Measurements from ENCODE around the gene TMEM176A. TPM values are rescaled to one million over a fixed set of nuclear protein-coding genes. Genes with fewer than 3 reads are reported as not detected.

TMEM176A gene
- total and polyA plus RNA-seq, 2 donors (not counting 1 experiment from before 2014, with no cell fraction given), result 0.12 to 14.2 TPM

- H3K27me3 ChIP-seq (ENCODE audit: control insufficient read depth, insufficient read depth, low read length), result peaks cover 15% of the 10 kb centered on the region
- no peaks in the 10 kb centered on the region for H3K36me3 ChIP-seq (ENCODE audit: control insufficient read depth, insufficient read depth, low read length)
- DNase-seq (ENCODE audit: low read depth in 2 of 2), result no peak
- H3K79me2 ChIP-seq (ENCODE audit: control insufficient read depth, insufficient read depth, low read length), result no peaks in the 10 kb centered on the region
- no peaks in the 10 kb centered on the region for H3K4me1 ChIP-seq (ENCODE audit: control insufficient read depth, extremely low read depth, insufficient read depth, low read length)
- H3K27ac ChIP-seq (ENCODE audit: insufficient read depth, low read length), result no peak overlapping the region
- TF ChIP-seq EZH2 (IDR thresholded peaks at IDR 0.05; ENCODE audit: low read length, missing control alignments), result no peak
- TF ChIP-seq, protein P1, sequence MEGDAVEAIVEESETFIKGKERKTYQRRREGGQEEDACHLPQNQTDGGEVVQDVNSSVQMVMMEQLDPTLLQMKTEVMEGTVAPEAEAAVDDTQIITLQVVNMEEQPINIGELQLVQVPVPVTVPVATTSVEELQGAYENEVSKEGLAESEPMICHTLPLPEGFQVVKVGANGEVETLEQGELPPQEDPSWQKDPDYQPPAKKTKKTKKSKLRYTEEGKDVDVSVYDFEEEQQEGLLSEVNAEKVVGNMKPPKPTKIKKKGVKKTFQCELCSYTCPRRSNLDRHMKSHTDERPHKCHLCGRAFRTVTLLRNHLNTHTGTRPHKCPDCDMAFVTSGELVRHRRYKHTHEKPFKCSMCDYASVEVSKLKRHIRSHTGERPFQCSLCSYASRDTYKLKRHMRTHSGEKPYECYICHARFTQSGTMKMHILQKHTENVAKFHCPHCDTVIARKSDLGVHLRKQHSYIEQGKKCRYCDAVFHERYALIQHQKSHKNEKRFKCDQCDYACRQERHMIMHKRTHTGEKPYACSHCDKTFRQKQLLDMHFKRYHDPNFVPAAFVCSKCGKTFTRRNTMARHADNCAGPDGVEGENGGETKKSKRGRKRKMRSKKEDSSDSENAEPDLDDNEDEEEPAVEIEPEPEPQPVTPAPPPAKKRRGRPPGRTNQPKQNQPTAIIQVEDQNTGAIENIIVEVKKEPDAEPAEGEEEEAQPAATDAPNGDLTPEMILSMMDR (conservative IDR thresholded peaks at IDR 0.05 in 1 of 2, IDR thresholded peaks at IDR 0.05 in 1 of 2; ENCODE audit: low read depth in 1 of 2, low read length in 2 of 2), result no peak
- H3K9me3 ChIP-seq (ENCODE audit: control insufficient read depth, insufficient read depth, low read depth, low read length), result no peaks in the 10 kb centered on the region
- H2AFZ ChIP-seq (ENCODE audit: low read length), result no peak overlapping the region
- H3K9ac ChIP-seq (ENCODE audit: insufficient read depth, low read length), result no peak overlapping the region
- no peak overlapping the region for H3K4me3 ChIP-seq (replicated peaks in 1 of 4; ENCODE audit: control extremely low read depth in 1 of 4, insufficient read depth in 1 of 4, low read depth in 3 of 4, low read length in 4 of 4)
- H3K4me2 ChIP-seq (ENCODE audit: extremely low read depth, insufficient read depth, low read length), result no peak overlapping the region
- H4K20me1 ChIP-seq (ENCODE audit: control insufficient read depth, extremely low read depth, insufficient read depth, low read length), result no peaks in the 10 kb centered on the region
Measured at GRCh38 chr7:150801946-150802771, 1.6 kb downstream of the TMEM176A start.

DNA sequence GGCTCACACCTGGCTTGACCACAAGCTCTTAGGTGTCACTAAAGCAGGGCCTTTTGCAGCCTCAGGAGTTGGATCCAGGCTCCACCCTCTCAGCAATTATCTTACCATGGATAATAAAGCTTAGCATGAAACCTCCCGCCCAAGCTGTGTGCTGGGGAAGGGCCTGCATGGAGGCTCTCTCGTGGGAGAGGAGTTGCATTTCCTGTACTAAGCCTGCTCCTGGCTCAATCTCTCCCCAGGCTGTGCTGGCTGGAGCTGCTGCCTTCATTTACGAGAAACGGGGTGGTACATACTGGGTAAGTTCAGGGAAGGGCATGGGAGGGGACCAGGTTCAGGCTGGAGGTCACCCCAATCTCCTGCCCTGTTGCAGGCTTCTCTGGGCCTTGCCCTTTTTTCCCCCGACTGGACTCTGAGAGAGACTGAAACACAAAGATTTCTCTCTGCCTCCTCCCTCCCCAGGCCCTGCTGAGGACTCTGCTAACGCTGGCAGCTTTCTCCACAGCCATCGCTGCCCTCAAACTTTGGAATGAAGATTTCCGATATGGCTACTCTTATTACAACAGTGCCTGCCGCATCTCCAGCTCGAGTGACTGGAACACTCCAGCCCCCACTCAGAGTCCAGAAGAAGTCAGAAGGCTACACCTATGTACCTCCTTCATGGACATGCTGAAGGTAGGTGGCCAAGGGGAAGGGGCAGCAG is 2.7 kb downstream of the TMEM176A start:
- H3K4me3 ChIP-seq (replicated peaks in 1 of 4; ENCODE audit: control extremely low read depth in 1 of 4, insufficient read depth in 1 of 4, low read depth in 3 of 4, low read length in 4 of 4), result no peak overlapping the region
- H3K9me3 ChIP-seq (ENCODE audit: control insufficient read depth, insufficient read depth, low read depth, low read length), result no peaks in the 10 kb centered on the region
- no peak overlapping the region for H3K27ac ChIP-seq (ENCODE audit: insufficient read depth, low read length)
- no peaks in the 10 kb centered on the region for H3K79me2 ChIP-seq (ENCODE audit: control insufficient read depth, insufficient read depth, low read length)
- H3K4me2 ChIP-seq (ENCODE audit: extremely low read depth, insufficient read depth, low read length), result no peak overlapping the region
- H3K27me3 ChIP-seq (ENCODE audit: control insufficient read depth, insufficient read depth, low read length), result peaks cover 15% of the 10 kb centered on the region
- H3K4me1 ChIP-seq (ENCODE audit: control insufficient read depth, extremely low read depth, insufficient read depth, low read length), result no peaks in the 10 kb centered on the region
- TF ChIP-seq EZH2 (IDR thresholded peaks at IDR 0.05; ENCODE audit: low read length, missing control alignments), result no peak
- TF ChIP-seq, protein P1 (conservative IDR thresholded peaks at IDR 0.05 in 1 of 2, IDR thresholded peaks at IDR 0.05 in 1 of 2; ENCODE audit: low read depth in 1 of 2, low read length in 2 of 2), result no peak
- no peaks in the 10 kb centered on the region for H3K36me3 ChIP-seq (ENCODE audit: control insufficient read depth, insufficient read depth, low read length)
- H2AFZ ChIP-seq (ENCODE audit: low read length), result no peak overlapping the region
- no peak overlapping the region for H3K9ac ChIP-seq (ENCODE audit: insufficient read depth, low read length)
- H4K20me1 ChIP-seq (ENCODE audit: control insufficient read depth, extremely low read depth, insufficient read depth, low read length), result no peaks in the 10 kb centered on the region
- no peak for DNase-seq (ENCODE audit: low read depth in 2 of 2)

- TF ChIP-seq EZH2 (IDR thresholded peaks at IDR 0.05; ENCODE audit: low read length, missing control alignments), result no peak
- TF ChIP-seq, protein P1 (conservative IDR thresholded peaks at IDR 0.05 in 1 of 2, IDR thresholded peaks at IDR 0.05 in 1 of 2; ENCODE audit: low read depth in 1 of 2, low read length in 2 of 2), result no peak
- Histone ChIP-seq H2AFZ (ENCODE audit: low read length) (no peak overlapping the region), H3K4me1 (ENCODE audit: control insufficient read depth, extremely low read depth, insufficient read depth, low read length) (no peaks in the 10 kb centered on the region), H3K4me3 (replicated peaks in 1 of 4; ENCODE audit: control extremely low read depth in 1 of 4, insufficient read depth in 1 of 4, low read depth in 3 of 4, low read length in 4 of 4) (no peak overlapping the region), H3K9ac (ENCODE audit: insufficient read depth, low read length) (no peak overlapping the region), H3K79me2 (ENCODE audit: control insufficient read depth, insufficient read depth, low read length) (no peaks in the 10 kb centered on the region), H3K36me3 (ENCODE audit: control insufficient read depth, insufficient read depth, low read length) (no peaks in the 10 kb centered on the region), H3K9me3 (ENCODE audit: control insufficient read depth, insufficient read depth, low read depth, low read length) (no peaks in the 10 kb centered on the region), H3K4me2 (ENCODE audit: extremely low read depth, insufficient read depth, low read length) (no peak overlapping the region), H3K27me3 (ENCODE audit: control insufficient read depth, insufficient read depth, low read length) (peaks cover 10% of the 10 kb centered on the region), H3K27ac (ENCODE audit: insufficient read depth, low read length) (no peak overlapping the region), H4K20me1 (ENCODE audit: control insufficient read depth, extremely low read depth, insufficient read depth, low read length) (no peaks in the 10 kb centered on the region)
- DNase-seq (ENCODE audit: low read depth in 2 of 2), result no peak
Measured at GRCh38 chr7:150804802-150805201, 4.2 kb downstream of the TMEM176A start.
